Body of pancreas (tissue), 4 donors: ENCODE data around the gene MKS1. TPM values are rescaled to one million over a fixed set of nuclear protein-coding genes. Genes with fewer than 3 reads are reported as not detected.

Experiments
- ATAC-seq: fragments of 150-250 bp; one replicate; pipeline ENCODE4 v1.9.1; 2016
- DNase-seq, 4 donors: peaks; one replicate each; pipeline ENCODE4 v3.0.0-alpha.2; 2019
- H3K27ac ChIP-seq, 4 donors: fragments of 200-600 bp; sonication (generic); 1 replicate in 3 of 4; 2 replicates in 1 of 4; pipeline versions ENCODE4 v1.5.1 to v1.6.1; 2016 to 2019; ENCODE audit warnings: mild to moderate bottlenecking in 1 of 4, mixed read lengths in 1 of 4, moderate library complexity in 1 of 4
- H3K27me3 ChIP-seq, 2 donors: fragments of 200-600 bp; sonication (generic); one replicate each; pipeline ENCODE4 v1.6.0; 2016; ENCODE audit warnings: mild to moderate bottlenecking in 1 of 2
- H3K36me3 ChIP-seq, 2 donors: fragments of 200-600 bp; sonication (generic); replicated peaks in 1 of 2; 2 replicates each; pipeline ENCODE4 v1.5.1; 2016; ENCODE audit warnings: low read depth in 2 of 2; ENCODE audit not compliant: insufficient read depth in 1 of 2
- H3K4me1 ChIP-seq: fragments of 200-600 bp; sonication (generic); one replicate; pipeline ENCODE4 v1.6.0; 2016
- H3K4me3 ChIP-seq, 2 donors: fragments of 200-600 bp; sonication (generic); 1 replicate in 1 of 2; 2 replicates in 1 of 2; pipeline ENCODE4 v1.5.1; 2016 to 2019
- H3K9me3 ChIP-seq, 3 donors: fragments of 200-600 bp; sonication (generic); 1 replicate in 2 of 3; 2 replicates in 1 of 3; pipeline ENCODE4 v1.5.1; 2016
- POLR2A ChIP-seq, 3 donors: fragments of 450-650 bp; IDR thresholded peaks; one replicate each; pipeline ENCODE4 v1.6.1; 2016; ENCODE audit warnings: antibody characterized with exemption in 3 of 3, mild to moderate bottlenecking in 2 of 3
- WGBS, 2 donors: methylation state at CpG; one replicate each; pipeline ENCODE4 v1.1.5; 2017; 5-methylcytosine and 5-hydroxymethylcytosine counted together
- intact Hi-C: fragments of 100-400 bp; cut with DNase I; formaldehyde crosslinking; loops from one replicate; pipeline ENCODE4 v1.15.1; 2023
- total RNA-seq, 2 donors: library from RNA; depleted of rRNA; stranded (reverse); fragments of >200 nt; gene quantifications; one replicate each; pipeline ENCODE4 v1.1.0, GENCODE V29; 2016
- TF ChIP-seq, protein P1 (sequence below), 7 experiments: fragments of 450-650 bp in 4 of 7; fragments of 200-600 bp in 3 of 7; sonication (generic) in 3 of 7; IDR thresholded peaks; one replicate each; pipeline ENCODE4 v1.5.1; 2016 to 2019; ENCODE audit warnings: antibody characterized with exemption in 7 of 7

Gene MKS1
- total RNA-seq, 2 donors from 2014 or later, result 14.2 to 15.0 TPM

DNA sequence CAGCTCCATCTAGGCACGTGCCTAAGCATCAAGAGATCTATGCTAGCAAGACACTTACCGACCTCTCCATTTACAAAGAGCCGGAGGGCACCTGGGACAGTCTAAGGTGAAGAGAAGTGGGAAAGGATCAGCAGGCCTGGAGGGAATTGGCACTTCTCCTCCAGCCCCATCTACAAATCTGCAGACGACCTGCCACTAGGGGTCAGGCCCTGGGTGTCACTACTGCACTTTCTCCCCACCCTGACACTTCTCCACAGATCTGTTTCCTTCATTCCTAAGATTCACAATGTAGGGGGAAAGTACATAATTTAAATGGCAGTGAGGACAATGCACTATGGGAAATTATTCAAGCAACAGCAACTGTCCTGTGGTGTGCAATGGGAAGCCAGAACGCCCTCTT lies 8.1 kb downstream of the MKS1 start:
- intact Hi-C loops, result no loop called here
- no peak for DNase-seq
- Histone ChIP-seq H3K36me3 (peaks cover 0 to 19% of the 10 kb centered on the region in 2 donors), H3K4me3 (no peak overlapping the region), H3K9me3 (no peaks in the 10 kb centered on the region), H3K27ac (no peak overlapping the region), H3K27me3 (no peaks in the 10 kb centered on the region), H3K4me1 (no peaks in the 10 kb centered on the region)
- no peak for ATAC-seq
- 85 to 86% methylated on average over 5 of the region's 5 CpGs for WGBS, 2 donors
- TF ChIP-seq, protein P1, sequence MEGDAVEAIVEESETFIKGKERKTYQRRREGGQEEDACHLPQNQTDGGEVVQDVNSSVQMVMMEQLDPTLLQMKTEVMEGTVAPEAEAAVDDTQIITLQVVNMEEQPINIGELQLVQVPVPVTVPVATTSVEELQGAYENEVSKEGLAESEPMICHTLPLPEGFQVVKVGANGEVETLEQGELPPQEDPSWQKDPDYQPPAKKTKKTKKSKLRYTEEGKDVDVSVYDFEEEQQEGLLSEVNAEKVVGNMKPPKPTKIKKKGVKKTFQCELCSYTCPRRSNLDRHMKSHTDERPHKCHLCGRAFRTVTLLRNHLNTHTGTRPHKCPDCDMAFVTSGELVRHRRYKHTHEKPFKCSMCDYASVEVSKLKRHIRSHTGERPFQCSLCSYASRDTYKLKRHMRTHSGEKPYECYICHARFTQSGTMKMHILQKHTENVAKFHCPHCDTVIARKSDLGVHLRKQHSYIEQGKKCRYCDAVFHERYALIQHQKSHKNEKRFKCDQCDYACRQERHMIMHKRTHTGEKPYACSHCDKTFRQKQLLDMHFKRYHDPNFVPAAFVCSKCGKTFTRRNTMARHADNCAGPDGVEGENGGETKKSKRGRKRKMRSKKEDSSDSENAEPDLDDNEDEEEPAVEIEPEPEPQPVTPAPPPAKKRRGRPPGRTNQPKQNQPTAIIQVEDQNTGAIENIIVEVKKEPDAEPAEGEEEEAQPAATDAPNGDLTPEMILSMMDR (IDR thresholded peaks at IDR 0.05), result no peak
- no peak for TF ChIP-seq POLR2A (IDR thresholded peaks at IDR 0.05)

DNA sequence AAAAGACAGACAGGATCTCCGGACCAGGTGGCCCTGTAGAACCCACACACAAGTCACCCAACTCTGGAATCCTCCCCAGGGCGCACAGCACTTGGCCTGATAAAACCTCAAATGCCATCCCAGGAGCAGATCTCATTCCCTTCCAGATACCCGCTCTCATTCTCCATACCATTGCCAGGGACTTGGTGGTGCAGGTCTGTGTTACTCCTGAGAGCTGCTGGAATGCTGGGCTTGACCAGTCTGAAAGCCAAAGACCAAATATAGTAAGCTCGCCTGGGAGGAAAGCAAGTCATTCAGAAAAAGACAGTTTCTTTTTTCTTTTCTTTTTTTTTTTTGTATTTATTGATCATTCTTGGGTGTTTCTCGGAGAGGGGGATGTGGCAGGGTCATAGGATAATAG lies 10.7 kb downstream of the MKS1 start:
- Histone ChIP-seq H3K27ac (no peak overlapping the region), H3K4me3 (no peak overlapping the region), H3K9me3 (no peaks in the 10 kb centered on the region), H3K27me3 (no peaks in the 10 kb centered on the region), H3K36me3 (peaks cover 0 to 15% of the 10 kb centered on the region in 2 donors), H3K4me1 (no peaks in the 10 kb centered on the region)
- ATAC-seq, result no peak
- WGBS, 2 donors, result 84% methylated on average over 5 of the region's 5 CpGs
- TF ChIP-seq, protein P1 (IDR thresholded peaks at IDR 0.05), result no peak
- no peak for TF ChIP-seq POLR2A (IDR thresholded peaks at IDR 0.05)
- DNase-seq, result no peak
- intact Hi-C loops, result no loop called here

DNA sequence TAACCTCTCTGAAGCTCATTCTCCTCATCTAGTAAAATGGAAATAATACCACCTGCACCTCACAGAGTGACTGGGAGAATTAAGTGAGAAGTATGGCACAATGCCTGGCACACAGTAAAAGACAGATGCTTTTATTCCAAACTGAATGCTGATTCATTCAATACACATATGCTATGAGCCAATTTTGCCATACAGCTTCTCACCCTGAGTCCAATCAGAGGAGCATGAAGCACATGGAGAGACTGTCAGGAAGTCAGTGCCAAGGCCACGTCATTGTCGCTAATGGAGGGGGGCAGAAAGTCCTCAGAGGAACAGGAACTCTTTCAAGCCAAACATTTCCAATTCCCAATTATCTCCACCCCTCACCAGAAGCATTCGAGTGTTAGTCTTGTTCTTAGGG lies 11.6 kb downstream of the MKS1 start:
- Histone ChIP-seq H3K27ac (no peak overlapping the region), H3K27me3 (no peaks in the 10 kb centered on the region), H3K36me3 (peaks cover 0 to 13% of the 10 kb centered on the region in 2 donors), H3K9me3 (no peaks in the 10 kb centered on the region), H3K4me1 (no peaks in the 10 kb centered on the region), H3K4me3 (no peak overlapping the region)
- DNase-seq, result no peak
- 77 to 93% methylated on average over 3 of the region's 3 CpGs for WGBS, 2 donors
- no peak for ATAC-seq
- TF ChIP-seq, protein P1 (IDR thresholded peaks at IDR 0.05), result no peak
- TF ChIP-seq POLR2A (IDR thresholded peaks at IDR 0.05), result no peak
- intact Hi-C loops, result no loop called here

DNA sequence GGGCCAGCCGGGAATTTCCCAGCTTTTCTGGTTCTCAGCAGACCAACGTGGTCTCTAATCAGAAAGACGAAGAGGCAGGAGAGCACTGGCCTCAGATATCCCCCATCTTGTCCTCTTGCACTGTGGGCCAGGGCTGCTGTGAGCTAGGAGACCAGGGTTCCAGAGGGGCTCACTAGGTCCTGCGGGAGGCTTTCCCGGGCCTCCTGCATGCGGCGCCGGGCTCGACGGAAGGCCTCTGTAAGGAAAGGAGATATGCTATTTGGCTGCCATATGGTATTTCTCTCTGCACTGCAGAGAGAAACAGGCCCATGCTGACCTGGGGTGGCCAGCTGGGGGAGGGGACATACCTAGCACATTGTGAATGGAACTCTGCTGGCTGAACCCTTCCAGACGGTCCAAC lies 13.1 kb downstream of the MKS1 start:
- intact Hi-C loops, result no loop called here
- H3K4me3 ChIP-seq, result no peak overlapping the region
- no peaks in the 10 kb centered on the region for H3K9me3 ChIP-seq
- peaks cover 0 to 6% of the 10 kb centered on the region in 2 donors for H3K36me3 ChIP-seq
- DNase-seq (no peak), ATAC-seq (no peak)
- TF ChIP-seq POLR2A (IDR thresholded peaks at IDR 0.05), result no peak
- TF ChIP-seq, protein P1 (IDR thresholded peaks at IDR 0.05), result no peak
- WGBS, 2 donors, result 88% methylated on average over 11 of the region's 11 CpGs
- no peak overlapping the region for H3K27ac ChIP-seq
- H3K4me1 ChIP-seq, result no peaks in the 10 kb centered on the region
- H3K27me3 ChIP-seq, result no peaks in the 10 kb centered on the region

DNA sequence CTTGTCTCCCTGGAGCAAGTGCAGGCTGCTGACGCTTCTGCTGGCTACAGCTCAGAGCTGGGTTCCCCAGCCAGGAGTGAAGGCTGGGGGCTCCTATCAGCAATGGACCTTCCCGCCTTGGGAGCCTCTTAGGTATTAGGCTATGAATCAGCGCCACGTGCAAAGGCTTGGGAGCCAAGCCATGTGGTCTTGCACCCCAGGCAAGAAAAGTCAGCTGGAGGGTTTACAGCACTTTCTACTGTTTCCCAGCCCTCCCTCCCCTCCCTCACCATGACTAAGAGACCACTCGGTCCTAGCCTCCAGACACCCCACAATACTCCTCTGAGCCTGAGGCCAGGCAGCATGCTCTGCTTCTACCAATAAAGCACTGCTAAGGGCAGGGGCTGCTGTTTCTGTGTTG lies 14.3 kb downstream of the MKS1 start:
- Histone ChIP-seq H3K4me3 (no peak overlapping the region), H3K9me3 (no peaks in the 10 kb centered on the region), H3K36me3 (peaks cover 0 to 6% of the 10 kb centered on the region in 2 donors), H3K27ac (no peak overlapping the region), H3K4me1 (no peaks in the 10 kb centered on the region), H3K27me3 (no peaks in the 10 kb centered on the region)
- DNase-seq (no peak), ATAC-seq (no peak)
- TF ChIP-seq POLR2A (IDR thresholded peaks at IDR 0.05), result no peak
- TF ChIP-seq, protein P1 (IDR thresholded peaks at IDR 0.05), result no peak
- WGBS, 2 donors, result 85 to 100% methylated on average over 5 of the region's 5 CpGs
- intact Hi-C loops, result no loop called here
